Adrenal gland (tissue), 12 donors: ENCODE data around the gene CLDN9. TPM values are rescaled to one million over a fixed set of nuclear protein-coding genes. Genes with fewer than 3 reads are reported as not detected.

Experiments
- DNase-seq, 7 donors: peaks; one replicate each; pipeline ENCODE4 v3.0.0-alpha.2; 2019 to 2020
- H3K27ac ChIP-seq, 5 donors: fragments of 200-600 bp; sonication (generic) in 4 of 5; 1 replicate in 3 of 5; 2 replicates in 2 of 5; pipeline versions ENCODE4 v1.5.1 to v1.8.0; 2016 to 2020; ENCODE audit warnings: mild to moderate bottlenecking in 1 of 5
- H3K27me3 ChIP-seq: fragments of 200-600 bp; 2 replicates; pipeline ENCODE4 v1.8.0; 2021
- H3K36me3 ChIP-seq, 2 donors: fragments of 200-600 bp; replicated peaks in 1 of 2; 1 replicate in 1 of 2; 2 replicates in 1 of 2; pipeline versions ENCODE4 v1.5.1 to v1.8.0; 2018 to 2022
- H3K4me1 ChIP-seq, 2 donors: fragments of 200-600 bp; replicated peaks in 1 of 2; 1 replicate in 1 of 2; 2 replicates in 1 of 2; pipeline versions ENCODE4 v1.5.1 to v1.8.0; 2018 to 2021
- H3K4me3 ChIP-seq, 4 donors: fragments of 200-600 bp; sonication (generic) in 3 of 4; one replicate each; pipeline ENCODE4 v1.5.1; 2016 to 2018
- H3K9me3 ChIP-seq, 3 donors: fragments of 200-600 bp; sonication (generic) in 1 of 3; replicated peaks in 1 of 3; 1 replicate in 2 of 3; 2 replicates in 1 of 3; pipeline versions ENCODE4 v1.5.1 to v1.8.0; 2016 to 2021
- POLR2A ChIP-seq, 2 donors: fragments of 450-650 bp; IDR thresholded peaks; one replicate each; pipeline ENCODE4 v1.6.1; 2017; ENCODE audit warnings: antibody characterized with exemption in 2 of 2, mild to moderate bottlenecking in 2 of 2, moderate library complexity in 1 of 2
- WGBS, 4 donors: extraction: QIAGEN DNeasy Blood & Tissue Kit in 2 of 4; methylation state at CpG; one replicate each; pipeline versions ENCODE4 v1.1.5 to v1.1.7; 2013 to 2017; 5-methylcytosine and 5-hydroxymethylcytosine counted together
- intact Hi-C, 2 donors: fragments of 100-400 bp; cut with DNase I; formaldehyde crosslinking; loops; one replicate each; pipeline versions ENCODE4 v1.14.1 to v1.15.0; 2022 to 2023
- polyA plus RNA-seq, 3 donors: library from polyadenylated mRNA; stranded (reverse); fragments of 200-250 nt in 2 of 3; fragments of 350-450 nt in 1 of 3; fragmentation: Illumina TruSeq in 1 of 3; extraction: RNeasy Lipid Tissue Mini Kit (QIAGEN cat#74804) in 1 of 3; gene quantifications; one replicate each; pipeline ENCODE4 v1.2.3, GENCODE V29; 2013 to 2014
- total RNA-seq, 9 donors: library from RNA; depleted of rRNA in 4 of 9; stranded (reverse); fragments of >200 nt in 4 of 9; fragments of 120-200 nt in 1 of 9; fragmentation: NEBNext Ultra II Directional in 1 of 9; extraction: Animal tissue kit (Norgen Biotek cat#: 25700) in 1 of 9; gene quantifications; one replicate each; pipeline versions ENCODE4 v1.1.0 to v1.2.4, GENCODE V29; 2013 to 2023
- TF ChIP-seq, protein P1 (sequence below), 6 experiments: fragments of 450-650 bp in 4 of 6; fragments of 200-600 bp in 2 of 6; sonication (generic) in 1 of 6; IDR thresholded peaks; 1 replicate in 5 of 6; 2 replicates in 1 of 6; pipeline versions ENCODE4 v1.5.1 to v1.8.0; 2016 to 2021; ENCODE audit warnings: antibody characterized with exemption in 6 of 6, mild to moderate bottlenecking in 2 of 6, moderate library complexity in 1 of 6
- donor health status: healthy with polysubstance abuse.
- donor health status: Bipolar disorder and iron deficiency.
- donor health status: DM: yes; HTN: yes; CAD: no.
- donor health status: DM: no; HTN: no; CAD: no.
- donor health status: DM: no; HTN: no; CAD: no.
- donor health status: DM: yes; HTN: yes; CAD: no.

The CLDN9 gene
- total and polyA plus RNA-seq, 12 donors: 0.28 to 1.4 (median 0.32) TPM; not detected in 8

DNA sequence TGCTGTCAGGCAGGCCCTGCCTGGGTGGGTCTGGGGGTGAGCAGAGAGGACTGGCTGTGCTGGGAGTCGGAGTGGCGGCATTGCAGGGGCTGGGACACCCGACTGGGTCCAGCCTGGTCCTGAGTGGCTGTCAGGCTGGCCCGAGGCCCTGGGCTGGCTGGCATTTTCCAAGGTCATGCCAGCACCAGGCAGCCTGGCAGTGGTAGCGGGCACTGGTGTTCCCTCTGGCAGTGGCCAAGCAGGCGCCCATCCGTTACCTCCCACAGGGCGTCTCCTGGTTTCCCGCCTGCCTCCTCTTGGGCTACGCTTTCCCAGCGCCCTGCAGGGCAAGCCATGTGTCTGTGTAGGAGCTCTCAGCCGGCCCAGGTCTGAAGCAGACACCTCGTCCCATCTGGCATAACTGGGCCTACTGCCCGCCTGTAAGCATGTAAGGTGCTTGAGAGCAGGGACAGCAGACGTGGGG lies 26.8 kb upstream of the CLDN9 start:
- H3K36me3 ChIP-seq: no peaks in the 10 kb centered on the region
- 35 to 65% (median 50%) methylated on average over 4 to 15 of the region's 15 CpGs for WGBS, 4 donors
- no peak overlapping the region for H3K4me3 ChIP-seq
- no peak overlapping the region for H3K27ac ChIP-seq
- intact Hi-C loops: loop anchor here in 1 of 2 donors (10.0 kb wide), 1 partner anchor 61 kb away; no protein-coding TSS in a partner anchor
- peaks cover 3 to 12% of the 10 kb centered on the region in 2 donors for H3K4me1 ChIP-seq
- no peaks in the 10 kb centered on the region for H3K9me3 ChIP-seq
- no peak for TF ChIP-seq POLR2A (IDR thresholded peaks at IDR 0.05)
- TF ChIP-seq, protein P1, sequence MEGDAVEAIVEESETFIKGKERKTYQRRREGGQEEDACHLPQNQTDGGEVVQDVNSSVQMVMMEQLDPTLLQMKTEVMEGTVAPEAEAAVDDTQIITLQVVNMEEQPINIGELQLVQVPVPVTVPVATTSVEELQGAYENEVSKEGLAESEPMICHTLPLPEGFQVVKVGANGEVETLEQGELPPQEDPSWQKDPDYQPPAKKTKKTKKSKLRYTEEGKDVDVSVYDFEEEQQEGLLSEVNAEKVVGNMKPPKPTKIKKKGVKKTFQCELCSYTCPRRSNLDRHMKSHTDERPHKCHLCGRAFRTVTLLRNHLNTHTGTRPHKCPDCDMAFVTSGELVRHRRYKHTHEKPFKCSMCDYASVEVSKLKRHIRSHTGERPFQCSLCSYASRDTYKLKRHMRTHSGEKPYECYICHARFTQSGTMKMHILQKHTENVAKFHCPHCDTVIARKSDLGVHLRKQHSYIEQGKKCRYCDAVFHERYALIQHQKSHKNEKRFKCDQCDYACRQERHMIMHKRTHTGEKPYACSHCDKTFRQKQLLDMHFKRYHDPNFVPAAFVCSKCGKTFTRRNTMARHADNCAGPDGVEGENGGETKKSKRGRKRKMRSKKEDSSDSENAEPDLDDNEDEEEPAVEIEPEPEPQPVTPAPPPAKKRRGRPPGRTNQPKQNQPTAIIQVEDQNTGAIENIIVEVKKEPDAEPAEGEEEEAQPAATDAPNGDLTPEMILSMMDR (IDR thresholded peaks at IDR 0.05): no peak
- DNase-seq: peak in 4 of 7 donors; percentile 49 to 57 (median 54)
- H3K27me3 ChIP-seq: no peaks in the 10 kb centered on the region

DNA sequence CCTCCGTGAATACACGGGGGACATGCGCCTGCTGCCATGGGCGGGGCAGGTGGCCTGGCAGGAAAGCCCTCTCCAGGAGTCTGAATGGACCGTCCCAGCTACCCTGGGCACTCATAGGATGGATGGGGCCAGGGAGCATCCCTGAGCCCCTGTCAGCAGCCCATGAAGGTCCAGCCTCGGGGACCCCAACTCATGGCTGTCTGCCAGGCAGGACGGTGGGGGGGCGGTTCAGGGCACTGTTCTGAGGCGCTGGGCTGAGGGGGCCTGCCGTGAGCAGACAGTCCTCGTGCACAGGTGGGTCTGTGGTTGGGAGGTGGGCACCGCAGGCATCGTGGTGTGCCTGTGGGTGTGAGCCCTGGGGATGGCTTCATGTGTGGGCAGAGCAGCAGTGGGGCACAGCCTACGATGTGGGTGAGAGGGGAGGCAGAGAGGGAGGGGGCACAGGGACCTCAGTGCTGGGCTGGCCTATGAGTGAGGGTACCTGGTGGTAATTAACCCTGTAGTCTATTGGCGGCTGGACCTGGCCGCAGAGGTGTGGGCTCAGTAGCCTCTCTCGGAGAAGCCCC lies 26.0 kb upstream of the CLDN9 start:
- WGBS, 4 donors: 70 to 100% (median 79%) methylated on average over 2 to 17 of the region's 17 CpGs
- Histone ChIP-seq H3K9me3 (no peaks in the 10 kb centered on the region), H3K4me3 (no peak overlapping the region), H3K4me1 (peaks cover 0 to 7% of the 10 kb centered on the region in 2 donors), H3K36me3 (no peaks in the 10 kb centered on the region), H3K27me3 (no peaks in the 10 kb centered on the region), H3K27ac (no peak overlapping the region)
- intact Hi-C loops: loop anchor here in 1 of 2 donors (10.0 kb wide), 1 partner anchor 62 kb away; no protein-coding TSS in a partner anchor
- DNase-seq: no peak
- TF ChIP-seq, protein P1 (IDR thresholded peaks at IDR 0.05): no peak
- TF ChIP-seq POLR2A (IDR thresholded peaks at IDR 0.05): no peak

DNA sequence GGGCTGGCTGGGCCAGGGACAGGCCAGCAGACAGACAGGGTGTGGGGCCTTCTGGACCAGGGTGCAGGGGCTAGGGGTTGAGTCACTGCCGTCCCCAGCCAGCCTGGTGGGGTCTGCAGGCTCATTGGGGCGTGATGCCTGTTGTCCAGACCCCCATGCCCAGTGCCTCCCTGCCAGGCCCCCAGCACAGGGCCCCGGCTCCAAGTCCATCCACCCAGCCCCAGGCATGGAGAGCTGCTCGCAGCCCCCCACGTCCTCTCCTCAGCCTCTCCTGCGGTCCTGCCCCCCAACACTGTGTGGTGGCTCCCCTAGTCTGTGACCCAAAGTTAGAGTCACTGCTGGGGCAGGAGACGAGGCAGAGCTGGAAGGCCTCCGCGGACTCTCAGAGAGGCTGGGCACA lies 25.4 kb upstream of the CLDN9 start:
- H3K27me3 ChIP-seq: no peaks in the 10 kb centered on the region
- peaks cover 0 to 7% of the 10 kb centered on the region in 2 donors for H3K4me1 ChIP-seq
- no peak overlapping the region for H3K4me3 ChIP-seq
- no peak for DNase-seq
- no peaks in the 10 kb centered on the region for H3K36me3 ChIP-seq
- WGBS, 4 donors: 80 to 94% (median 86%) methylated on average over 3 to 9 of the region's 9 CpGs
- H3K9me3 ChIP-seq: no peaks in the 10 kb centered on the region
- intact Hi-C loops: loop anchor here in 1 of 2 donors (10.0 kb wide), 1 partner anchor 62 kb away; no protein-coding TSS in a partner anchor
- H3K27ac ChIP-seq: no peak overlapping the region
- TF ChIP-seq, protein P1 (IDR thresholded peaks at IDR 0.05): no peak
- TF ChIP-seq POLR2A (IDR thresholded peaks at IDR 0.05): no peak

DNA sequence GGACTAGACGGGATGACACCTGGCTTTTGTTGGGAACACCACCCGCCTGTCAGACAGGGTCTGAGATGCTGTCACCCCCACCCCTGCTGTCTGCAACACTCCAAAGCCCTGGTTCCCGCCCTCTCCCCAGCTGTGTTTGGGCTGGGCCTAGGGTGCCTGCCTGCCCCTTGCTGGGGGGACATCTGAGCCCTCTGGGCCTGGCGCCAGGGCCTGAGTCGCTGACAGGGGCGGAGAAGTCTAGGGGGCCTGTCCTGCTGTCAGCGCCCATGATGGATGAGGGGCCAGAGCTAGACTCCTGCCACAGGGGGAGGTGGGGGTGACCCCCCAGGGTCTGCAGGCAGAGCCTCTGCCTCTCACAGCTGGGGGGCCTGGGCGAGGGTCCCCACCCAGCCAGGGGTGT lies 24.9 kb upstream of the CLDN9 start:
- intact Hi-C loops: loop anchor here in 1 of 2 donors (10.0 kb wide), 1 partner anchor 63 kb away; no protein-coding TSS in a partner anchor
- 64 to 68% methylated on average over 8 of the region's 8 CpGs; no CpG with 5 or more reads in 2 of the 4 donors for WGBS, 4 donors
- TF ChIP-seq, protein P1 (IDR thresholded peaks at IDR 0.05): no peak
- TF ChIP-seq POLR2A (IDR thresholded peaks at IDR 0.05): no peak
- H3K9me3 ChIP-seq: no peaks in the 10 kb centered on the region
- no peak overlapping the region for H3K4me3 ChIP-seq
- peaks cover 0 to 7% of the 10 kb centered on the region in 2 donors for H3K4me1 ChIP-seq
- DNase-seq: no peak
- H3K27me3 ChIP-seq: no peaks in the 10 kb centered on the region
- H3K36me3 ChIP-seq: no peaks in the 10 kb centered on the region
- H3K27ac ChIP-seq: no peak overlapping the region
